Esophagus squamous epithelium (tissue), 5 donors: ENCODE data around the gene C1orf122. TPM values are rescaled to one million over a fixed set of nuclear protein-coding genes. Genes with fewer than 3 reads are reported as not detected.
A peak's percentile ranks its signal among the peaks of the same experiment; 100 is the strongest.

ENCODE experiments used
- DNase-seq: peaks from one replicate; lab custom pipeline; 2025; lab: John Stamatoyannopoulos, UW
- H3K27ac ChIP-seq, 4 donors: fragments of 200-600 bp; sonication (generic); one replicate each; pipeline ENCODE4 v1.5.1; 2016 to 2019; ENCODE audit warnings: mild to moderate bottlenecking in 1 of 4
- H3K27me3 ChIP-seq, 4 donors: fragments of 200-600 bp; sonication (generic); 1 replicate in 3 of 4; 2 replicates in 1 of 4; pipeline versions ENCODE4 v1.5.1 to v1.6.0; 2017 to 2021; ENCODE audit warnings: antibody characterized with exemption in 1 of 4
- H3K36me3 ChIP-seq, 3 donors: fragments of 200-600 bp; sonication (generic); one replicate each; pipeline ENCODE4 v1.5.1; 2016 to 2019
- H3K4me1 ChIP-seq, 3 donors: fragments of 200-600 bp; sonication (generic); one replicate each; pipeline ENCODE4 v1.5.1; 2017 to 2019
- H3K4me3 ChIP-seq, 4 donors: fragments of 200-600 bp; sonication (generic); 1 replicate in 3 of 4; 2 replicates in 1 of 4; pipeline ENCODE4 v1.5.1; 2016 to 2019; ENCODE audit warnings: mild to moderate bottlenecking in 2 of 4, moderate library complexity in 1 of 4
- H3K9me3 ChIP-seq, 3 donors: fragments of 200-600 bp; sonication (generic); one replicate each; pipeline ENCODE4 v1.5.1; 2016 to 2019
- POLR2A ChIP-seq, 4 donors: fragments of 450-650 bp; IDR thresholded peaks; one replicate each; pipeline ENCODE4 v1.6.1; 2017; ENCODE audit warnings: antibody characterized with exemption in 4 of 4, mild to moderate bottlenecking in 4 of 4, moderate library complexity in 3 of 4
- WGBS, 2 donors: methylation state at CpG; one replicate each; pipeline ENCODE4 v1.1.5; 2018; 5-methylcytosine and 5-hydroxymethylcytosine counted together
- intact Hi-C: fragments of 100-400 bp; cut with DNase I; formaldehyde crosslinking; loops from one replicate; pipeline ENCODE4 v1.15.0; 2022
- total RNA-seq, 4 donors: library from RNA; depleted of rRNA; stranded (reverse); fragments of >200 nt; gene quantifications; one replicate each; pipeline ENCODE4 v1.1.0, GENCODE V29; 2016
- TF ChIP-seq, protein P1 (sequence below), 6 experiments: fragments of 450-650 bp in 4 of 6; fragments of 200-600 bp in 2 of 6; sonication (generic) in 2 of 6; IDR thresholded peaks; one replicate each; pipeline ENCODE4 v1.5.1; 2016 to 2019; ENCODE audit warnings: antibody characterized with exemption in 6 of 6, mild to moderate bottlenecking in 4 of 6, moderate library complexity in 4 of 6
- donor health status: DM: yes; HTN: yes; CAD: no.

The C1orf122 gene
- total RNA-seq, 4 donors from 2014 or later, result 40.9 to 60.2 (median 52.1) TPM

DNA sequence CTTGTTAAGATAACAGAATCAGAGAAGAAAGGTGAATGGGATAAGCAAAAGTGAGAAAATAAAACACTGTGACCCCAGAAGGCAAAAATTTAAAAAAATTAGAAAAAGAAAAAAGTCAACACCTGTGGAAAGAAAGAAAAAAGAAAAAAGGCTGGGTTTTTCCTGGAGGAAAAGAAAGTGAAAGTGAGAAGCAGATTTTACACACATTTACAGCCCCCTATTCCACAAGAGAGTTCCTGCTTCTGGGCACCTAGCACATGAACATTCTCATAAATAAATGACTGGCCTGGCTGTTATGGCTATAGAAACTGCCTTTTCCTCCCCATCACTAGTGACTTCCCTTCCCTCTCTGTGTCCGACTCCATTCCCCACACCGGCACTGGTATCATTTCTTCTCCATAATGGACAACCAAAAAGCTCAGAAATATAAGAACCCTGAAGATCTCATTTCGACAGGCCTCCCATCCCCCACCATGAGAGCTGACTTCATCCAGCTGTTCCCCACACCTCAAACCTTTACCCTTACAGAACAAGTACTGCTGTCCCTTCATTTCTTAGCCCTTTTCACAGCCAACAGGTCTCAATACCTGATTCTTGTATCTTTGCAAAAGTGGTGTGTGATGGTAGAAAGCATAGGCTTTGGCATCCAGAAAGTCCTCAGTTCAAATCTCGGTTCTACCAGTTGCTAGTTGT lies 39.2 kb downstream of the C1orf122 start:
- H3K36me3 ChIP-seq, result peaks cover 0 to 37% (median 0%) of the 10 kb centered on the region in 3 donors
- no peak overlapping the region for H3K27ac ChIP-seq
- no peak overlapping the region for H3K4me3 ChIP-seq
- no peak for DNase-seq
- intact Hi-C loops, result no loop called here
- WGBS, 2 donors, result 82 to 84% methylated on average over 4 of the region's 4 CpGs
- no peaks in the 10 kb centered on the region for H3K27me3 ChIP-seq
- no peaks in the 10 kb centered on the region for H3K9me3 ChIP-seq
- TF ChIP-seq, protein P1, sequence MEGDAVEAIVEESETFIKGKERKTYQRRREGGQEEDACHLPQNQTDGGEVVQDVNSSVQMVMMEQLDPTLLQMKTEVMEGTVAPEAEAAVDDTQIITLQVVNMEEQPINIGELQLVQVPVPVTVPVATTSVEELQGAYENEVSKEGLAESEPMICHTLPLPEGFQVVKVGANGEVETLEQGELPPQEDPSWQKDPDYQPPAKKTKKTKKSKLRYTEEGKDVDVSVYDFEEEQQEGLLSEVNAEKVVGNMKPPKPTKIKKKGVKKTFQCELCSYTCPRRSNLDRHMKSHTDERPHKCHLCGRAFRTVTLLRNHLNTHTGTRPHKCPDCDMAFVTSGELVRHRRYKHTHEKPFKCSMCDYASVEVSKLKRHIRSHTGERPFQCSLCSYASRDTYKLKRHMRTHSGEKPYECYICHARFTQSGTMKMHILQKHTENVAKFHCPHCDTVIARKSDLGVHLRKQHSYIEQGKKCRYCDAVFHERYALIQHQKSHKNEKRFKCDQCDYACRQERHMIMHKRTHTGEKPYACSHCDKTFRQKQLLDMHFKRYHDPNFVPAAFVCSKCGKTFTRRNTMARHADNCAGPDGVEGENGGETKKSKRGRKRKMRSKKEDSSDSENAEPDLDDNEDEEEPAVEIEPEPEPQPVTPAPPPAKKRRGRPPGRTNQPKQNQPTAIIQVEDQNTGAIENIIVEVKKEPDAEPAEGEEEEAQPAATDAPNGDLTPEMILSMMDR (IDR thresholded peaks at IDR 0.05), result no peak
- TF ChIP-seq POLR2A (IDR thresholded peaks at IDR 0.05), result no peak
- peaks cover 7 to 64% (median 22%) of the 10 kb centered on the region in 3 donors for H3K4me1 ChIP-seq

DNA sequence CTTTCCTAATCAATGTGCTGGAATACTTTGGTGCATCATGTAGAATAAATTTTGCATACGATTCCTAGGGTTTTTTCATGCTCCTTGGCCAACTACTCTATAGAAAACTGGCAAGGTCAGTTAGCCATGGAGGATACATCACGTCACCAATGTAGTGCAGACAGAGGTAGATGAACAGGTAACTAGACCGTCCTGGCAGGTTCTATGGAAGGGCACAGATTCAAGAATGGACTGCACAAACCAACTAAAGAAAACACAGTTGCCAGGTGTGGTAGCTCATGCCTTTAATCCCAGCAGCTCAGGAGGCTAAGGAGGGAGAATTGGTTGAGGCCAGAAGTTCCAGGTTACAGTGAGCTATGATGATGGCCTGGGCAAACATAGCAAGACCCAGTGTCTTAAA lies 41.9 kb downstream of the C1orf122 start:
- Histone ChIP-seq H3K9me3 (no peaks in the 10 kb centered on the region), H3K4me1 (peaks cover 11 to 87% (median 32%) of the 10 kb centered on the region in 3 donors), H3K27me3 (no peaks in the 10 kb centered on the region), H3K27ac (peak overlapping the region in 3 of 4 donors; percentile 73 to 80 (median 79)), H3K36me3 (peaks cover 0 to 36% (median 0%) of the 10 kb centered on the region in 3 donors), H3K4me3 (no peak overlapping the region)
- intact Hi-C loops, result no loop called here
- 84 to 87% methylated on average over 3 of the region's 3 CpGs for WGBS, 2 donors
- DNase-seq, result no peak
- TF ChIP-seq, protein P1 (IDR thresholded peaks at IDR 0.05), result no peak
- no peak for TF ChIP-seq POLR2A (IDR thresholded peaks at IDR 0.05)

DNA sequence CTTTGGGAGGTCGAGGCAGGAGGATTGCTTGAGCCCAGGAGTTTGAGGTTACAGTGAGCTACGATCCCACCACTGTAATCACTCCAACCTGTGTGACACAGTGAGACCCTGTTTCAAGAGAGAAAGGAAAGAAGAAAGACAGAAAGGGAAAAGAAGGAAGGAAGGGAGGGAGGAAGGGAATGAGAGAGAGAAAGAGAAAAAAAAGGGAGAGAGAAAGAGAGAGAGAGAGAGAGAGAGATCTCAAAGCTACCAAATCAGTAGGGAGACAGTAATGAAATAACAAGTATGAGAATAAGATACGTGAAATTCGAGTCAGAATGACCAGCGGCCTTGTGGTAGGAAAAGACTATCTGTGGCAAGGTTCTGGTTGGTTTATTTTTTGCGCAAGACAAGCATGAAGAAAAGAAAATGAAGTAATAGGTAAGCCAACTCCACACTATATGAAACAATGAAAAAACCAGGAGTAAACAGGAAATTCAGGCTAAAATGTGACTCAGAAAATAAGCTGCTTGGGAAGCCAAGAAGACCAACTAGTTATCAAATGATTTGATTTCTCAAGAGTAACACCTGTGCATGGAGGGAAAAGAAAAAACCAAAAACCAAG lies 42.9 kb downstream of the C1orf122 start:
- peak overlapping the region in 3 of 4 donors; percentile 73 to 80 (median 79) for H3K27ac ChIP-seq
- intact Hi-C loops, result no loop called here
- no peak for DNase-seq
- no peaks in the 10 kb centered on the region for H3K9me3 ChIP-seq
- 61 to 82% methylated on average over 6 of the region's 6 CpGs for WGBS, 2 donors
- H3K4me3 ChIP-seq, result no peak overlapping the region
- peaks cover 11 to 94% (median 39%) of the 10 kb centered on the region in 3 donors for H3K4me1 ChIP-seq
- no peaks in the 10 kb centered on the region for H3K27me3 ChIP-seq
- no peak for TF ChIP-seq POLR2A (IDR thresholded peaks at IDR 0.05)
- TF ChIP-seq, protein P1 (IDR thresholded peaks at IDR 0.05), result no peak
- peaks cover 0 to 43% (median 0%) of the 10 kb centered on the region in 3 donors for H3K36me3 ChIP-seq

DNA sequence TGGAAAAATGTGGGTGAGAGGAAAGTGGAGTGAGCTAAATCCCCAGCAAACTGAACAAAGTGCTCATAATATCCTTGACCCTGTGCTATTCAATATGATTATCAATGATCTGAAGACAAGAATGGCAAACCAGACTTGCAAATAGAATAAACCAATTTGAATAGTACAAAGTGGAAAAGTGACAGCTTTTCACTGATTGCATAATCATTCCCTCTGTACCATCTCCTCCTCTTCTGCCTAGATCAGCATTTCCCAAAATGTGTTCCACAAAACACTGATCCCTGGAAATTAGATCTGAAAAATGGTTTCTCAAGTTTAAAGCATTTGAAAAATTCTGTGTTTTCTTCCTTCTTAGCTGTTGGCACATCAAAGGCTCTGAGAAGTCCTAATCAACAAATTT lies 43.7 kb downstream of the C1orf122 start:
- intact Hi-C loops, result no loop called here
- H3K27me3 ChIP-seq, result no peaks in the 10 kb centered on the region
- H3K4me1 ChIP-seq, result peaks cover 11 to 94% (median 41%) of the 10 kb centered on the region in 3 donors
- H3K36me3 ChIP-seq, result peaks cover 0 to 43% (median 0%) of the 10 kb centered on the region in 3 donors
- peak overlapping the region; percentile 37 to 80 (median 64) for H3K27ac ChIP-seq
- DNase-seq, result no peak
- no peaks in the 10 kb centered on the region for H3K9me3 ChIP-seq
- H3K4me3 ChIP-seq, result no peak overlapping the region
- TF ChIP-seq POLR2A (IDR thresholded peaks at IDR 0.05), result no peak
- TF ChIP-seq, protein P1 (IDR thresholded peaks at IDR 0.05), result no peak

DNA sequence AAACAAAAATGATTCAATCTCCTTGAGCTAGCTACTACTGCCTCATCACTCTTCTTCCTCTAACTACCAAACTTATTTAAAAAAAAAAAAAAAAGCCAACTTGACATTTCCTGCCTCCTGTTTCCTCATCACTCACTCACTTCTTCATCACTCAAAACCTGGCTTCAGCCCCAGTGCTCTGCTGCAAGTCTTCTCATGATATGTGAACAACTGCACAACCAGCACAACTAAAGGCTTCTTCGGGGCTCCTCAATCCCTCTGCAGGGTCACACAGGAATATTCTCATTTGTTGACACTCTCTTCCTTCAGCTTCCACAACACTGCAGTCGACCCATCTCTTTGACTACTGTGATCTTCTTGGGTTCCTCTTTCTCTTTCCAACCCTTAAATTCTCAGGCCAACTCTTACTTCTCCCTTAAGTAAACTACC lies 44.2 kb downstream of the C1orf122 start:
- TF ChIP-seq, protein P1 (IDR thresholded peaks at IDR 0.05), result no peak
- no peak for TF ChIP-seq POLR2A (IDR thresholded peaks at IDR 0.05)
- Histone ChIP-seq H3K9me3 (no peaks in the 10 kb centered on the region), H3K36me3 (peaks cover 0 to 43% (median 0%) of the 10 kb centered on the region in 3 donors), H3K27ac (peak overlapping the region; percentile 37 to 80 (median 64)), H3K27me3 (no peaks in the 10 kb centered on the region), H3K4me1 (peaks cover 11 to 94% (median 43%) of the 10 kb centered on the region in 3 donors), H3K4me3 (no peak overlapping the region)
- 60 to 62% methylated on average over 2 of the region's 2 CpGs for WGBS, 2 donors
- DNase-seq, result no peak
- intact Hi-C loops, result no loop called here
